ENCODE measurements around the gene COMP. TPM values are rescaled to one million over a fixed set of nuclear protein-coding genes. Genes with fewer than 3 reads are reported as not detected.

Gene COMP
- total and polyA plus RNA-seq, 10 donors, result 0.04 to 1.0 (median 0.13) TPM; not detected in 7

DNA sequence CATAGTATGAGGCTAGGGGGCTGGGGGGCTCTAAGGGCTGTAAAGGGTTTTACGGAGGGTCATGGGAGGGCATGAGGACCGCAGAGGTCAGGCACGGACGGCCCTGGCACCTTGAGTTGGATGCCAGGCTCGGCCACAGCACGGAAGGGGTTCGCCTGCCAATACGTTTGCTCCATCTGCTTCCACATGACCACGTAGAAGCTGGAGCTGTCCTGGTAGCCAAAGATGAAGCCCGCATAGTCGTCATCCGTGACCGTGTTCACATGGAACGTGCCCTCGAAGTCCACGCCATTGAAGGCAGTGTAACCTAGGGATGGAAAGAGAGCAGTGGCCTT, 6.4 kb downstream of the COMP start:
- DNase-seq, result no peak
- no peak for TF ChIP-seq POLR2AphosphoS5 (IDR thresholded peaks at IDR 0.05)
- no peak for TF ChIP-seq POLR2A (IDR thresholded peaks at IDR 0.05)
- TF ChIP-seq, protein P1, sequence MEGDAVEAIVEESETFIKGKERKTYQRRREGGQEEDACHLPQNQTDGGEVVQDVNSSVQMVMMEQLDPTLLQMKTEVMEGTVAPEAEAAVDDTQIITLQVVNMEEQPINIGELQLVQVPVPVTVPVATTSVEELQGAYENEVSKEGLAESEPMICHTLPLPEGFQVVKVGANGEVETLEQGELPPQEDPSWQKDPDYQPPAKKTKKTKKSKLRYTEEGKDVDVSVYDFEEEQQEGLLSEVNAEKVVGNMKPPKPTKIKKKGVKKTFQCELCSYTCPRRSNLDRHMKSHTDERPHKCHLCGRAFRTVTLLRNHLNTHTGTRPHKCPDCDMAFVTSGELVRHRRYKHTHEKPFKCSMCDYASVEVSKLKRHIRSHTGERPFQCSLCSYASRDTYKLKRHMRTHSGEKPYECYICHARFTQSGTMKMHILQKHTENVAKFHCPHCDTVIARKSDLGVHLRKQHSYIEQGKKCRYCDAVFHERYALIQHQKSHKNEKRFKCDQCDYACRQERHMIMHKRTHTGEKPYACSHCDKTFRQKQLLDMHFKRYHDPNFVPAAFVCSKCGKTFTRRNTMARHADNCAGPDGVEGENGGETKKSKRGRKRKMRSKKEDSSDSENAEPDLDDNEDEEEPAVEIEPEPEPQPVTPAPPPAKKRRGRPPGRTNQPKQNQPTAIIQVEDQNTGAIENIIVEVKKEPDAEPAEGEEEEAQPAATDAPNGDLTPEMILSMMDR (IDR thresholded peaks at IDR 0.05 in 8 of 11, conservative IDR thresholded peaks at IDR 0.05 in 3 of 11), result no peak
- Histone ChIP-seq H3K36me3 (no peaks in the 10 kb centered on the region), H3K27me3 (replicated peaks in 1 of 7) (peaks cover 4 to 92% (median 57%) of the 10 kb centered on the region in 7 donors), H3K9me3 (no peaks in the 10 kb centered on the region), H3K4me1 (peaks cover 17 to 45% (median 34%) of the 10 kb centered on the region in 6 donors), H3K4me3 (no peak overlapping the region), H3K27ac (no peak overlapping the region)
- 73 to 85% (median 75%) methylated on average over 14 to 16 of the region's 16 CpGs for WGBS, 5 donors
- intact Hi-C loops (cut with DNase I; ENCODE audit: low total_unique reads), result no loop called here

DNA sequence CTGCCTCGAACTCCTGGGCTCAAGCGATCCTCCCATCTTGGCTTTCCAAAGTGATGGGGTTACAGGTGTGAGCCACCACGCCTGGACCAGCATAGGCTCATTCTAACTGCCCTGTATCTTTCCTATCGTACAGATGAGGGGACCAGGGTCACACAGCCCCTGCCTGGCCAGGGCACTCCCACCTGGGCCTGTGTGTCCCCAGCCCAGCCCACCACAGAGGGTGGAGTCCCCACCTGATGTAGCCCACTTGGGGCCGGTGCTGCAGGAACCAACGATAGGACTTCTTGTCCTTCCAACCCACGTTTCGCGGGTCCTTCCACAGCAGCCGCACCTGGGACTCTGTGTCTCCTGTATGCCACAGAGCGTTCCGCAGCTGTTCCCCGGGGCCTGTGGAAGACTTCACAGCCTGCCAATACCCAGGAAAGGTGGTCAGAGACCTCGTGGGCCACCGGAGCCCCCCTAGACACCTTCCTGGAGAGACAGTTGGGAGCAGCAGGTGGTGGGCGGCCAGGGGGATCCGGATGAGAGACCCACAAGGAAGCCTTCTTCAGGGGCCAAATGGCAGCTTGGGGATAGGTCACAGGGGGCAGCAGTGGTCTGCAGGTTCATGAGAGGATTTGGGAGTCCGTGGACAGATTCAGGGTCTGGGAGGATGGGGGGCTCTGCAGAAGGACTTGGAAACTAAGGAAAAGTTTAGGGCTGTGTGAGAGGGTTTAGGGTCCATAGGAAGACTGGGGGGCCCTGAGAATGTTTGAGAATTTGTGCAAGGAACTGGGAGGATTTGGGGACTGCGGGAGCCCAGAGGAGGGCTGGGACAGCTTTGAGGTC, 6.9 kb downstream of the COMP start:
- Histone ChIP-seq H3K36me3 (no peaks in the 10 kb centered on the region), H3K27ac (no peak overlapping the region), H3K27me3 (replicated peaks in 1 of 7) (peaks cover 4 to 92% (median 51%) of the 10 kb centered on the region in 7 donors), H3K4me1 (peaks cover 11 to 39% (median 28%) of the 10 kb centered on the region in 6 donors), H3K4me3 (no peak overlapping the region), H3K9me3 (no peaks in the 10 kb centered on the region)
- intact Hi-C loops (cut with DNase I; ENCODE audit: low total_unique reads), result no loop called here
- TF ChIP-seq POLR2AphosphoS5 (IDR thresholded peaks at IDR 0.05) (peak in 1 of 3 donors; percentile 16), POLR2A (IDR thresholded peaks at IDR 0.05) (no peak)
- TF ChIP-seq, protein P1 (IDR thresholded peaks at IDR 0.05 in 8 of 11, conservative IDR thresholded peaks at IDR 0.05 in 3 of 11), result no peak
- 84 to 88% (median 86%) methylated on average over 14 to 19 of the region's 19 CpGs for WGBS, 5 donors
- DNase-seq, result no peak

GRCh38 chr19:18782559-18783225, 8.4 kb downstream of the COMP start:
- no peak for TF ChIP-seq POLR2A (IDR thresholded peaks at IDR 0.05)
- TF ChIP-seq POLR2AphosphoS5 (IDR thresholded peaks at IDR 0.05), result peak in 1 of 3 donors; percentile 14
- TF ChIP-seq, protein P1 (IDR thresholded peaks at IDR 0.05 in 8 of 11, conservative IDR thresholded peaks at IDR 0.05 in 3 of 11), result no peak
- peaks cover 0 to 26% (median 14%) of the 10 kb centered on the region in 6 donors for H3K4me1 ChIP-seq
- peaks cover 0 to 92% (median 36%) of the 10 kb centered on the region in 7 donors for H3K27me3 ChIP-seq (replicated peaks in 1 of 7)
- no peak overlapping the region for H3K27ac ChIP-seq
- DNase-seq, result no peak
- H3K9me3 ChIP-seq, result no peaks in the 10 kb centered on the region
- intact Hi-C loops (cut with DNase I; ENCODE audit: low total_unique reads), result no loop called here
- no peak overlapping the region for H3K4me3 ChIP-seq
- 78 to 84% (median 83%) methylated on average over 16 to 22 of the region's 22 CpGs for WGBS, 5 donors
- peaks cover 0 to 3% (median 0%) of the 10 kb centered on the region in 6 donors for H3K36me3 ChIP-seq
